Esophagus muscularis mucosa (tissue), 4 donors: ENCODE measurements around the gene CUL5. TPM values are rescaled to one million over a fixed set of nuclear protein-coding genes. Genes with fewer than 3 reads are reported as not detected.
"Not testable (repeated sequence)": the region's sequence is repeated elsewhere in the genome, so short reads cannot be mapped to it uniquely, and the experiment has no call there.

Experiments
- DNase-seq: peaks from one replicate; pipeline ENCODE4 v3.0.0-alpha.2; 2017; ENCODE audit errors: extremely low spot score
- H3K27ac ChIP-seq, 4 donors: fragments of 200-600 bp; sonication (generic); replicated peaks in 1 of 4; 1 replicate in 3 of 4; 2 replicates in 1 of 4; pipeline ENCODE4 v1.5.1; 2016 to 2019; ENCODE audit warnings: mild to moderate bottlenecking in 1 of 4
- H3K27me3 ChIP-seq, 4 donors: fragments of 200-600 bp; sonication (generic); one replicate each; pipeline versions ENCODE4 v1.5.1 to v1.6.0; 2016 to 2019
- H3K36me3 ChIP-seq, 4 donors: fragments of 200-600 bp; sonication (generic); one replicate each; pipeline ENCODE4 v1.5.1; 2016 to 2019
- H3K4me1 ChIP-seq, 4 donors: fragments of 200-600 bp; sonication (generic); one replicate each; pipeline ENCODE4 v1.5.1; 2016 to 2019
- H3K4me3 ChIP-seq, 4 donors: fragments of 200-600 bp; sonication (generic); 1 replicate in 2 of 4; 2 replicates in 2 of 4; pipeline ENCODE4 v1.5.1; 2016 to 2019; ENCODE audit warnings: mild to moderate bottlenecking in 4 of 4, moderate library complexity in 1 of 4
- H3K9me3 ChIP-seq, 4 donors: fragments of 200-600 bp; sonication (generic); 1 replicate in 3 of 4; 2 replicates in 1 of 4; pipeline ENCODE4 v1.5.1; 2016 to 2019
- CTCF ChIP-seq, 3 experiments: fragments of 200-600 bp in 2 of 3; fragments of 450-650 bp in 1 of 3; sonication (generic) in 2 of 3; IDR thresholded peaks; one replicate each; pipeline ENCODE4 v1.5.1; 2017 to 2019; ENCODE audit warnings: antibody characterized with exemption in 3 of 3, mild to moderate bottlenecking in 2 of 3, moderate library complexity in 1 of 3
- EP300 ChIP-seq: sonication (generic); formaldehyde crosslinking; IDR thresholded peaks from one replicate; pipeline ENCODE4 v1.6.1; 2017; ENCODE audit warnings: antibody characterized with exemption
- POLR2A ChIP-seq: fragments of 450-650 bp; IDR thresholded peaks from one replicate; pipeline ENCODE4 v1.6.1; 2017; ENCODE audit warnings: antibody characterized with exemption, moderate library complexity, mild to moderate bottlenecking, low read depth
- POLR2AphosphoS5 ChIP-seq, 2 donors: sonication (generic); formaldehyde crosslinking; IDR thresholded peaks; one replicate each; pipeline ENCODE4 v1.6.1; 2017; ENCODE audit warnings: antibody characterized with exemption in 2 of 2
- WGBS: methylation state at CpG from one replicate; pipeline ENCODE4 v1.1.5; 2018; 5-methylcytosine and 5-hydroxymethylcytosine counted together
- intact Hi-C: fragments of 100-400 bp; cut with DNase I; formaldehyde crosslinking; loops from one replicate; pipeline ENCODE4 v1.15.1; 2023
- total RNA-seq, 4 donors: library from RNA; depleted of rRNA; stranded (reverse); fragments of >200 nt; gene quantifications; one replicate each; pipeline versions ENCODE4 v1.1.0 to v1.2.1, GENCODE V29; 2016

CUL5 gene
- total RNA-seq, 4 donors from 2014 or later, result 23.4 to 28.1 (median 26.3) TPM

GRCh38 chr11:108027057-108027456 lies 18.4 kb downstream of the CUL5 start:
- Histone ChIP-seq H3K36me3 (no peaks in the 10 kb centered on the region), H3K27ac (no peak overlapping the region), H3K4me3 (no peak overlapping the region), H3K4me1 (peaks cover 15 to 37% (median 27%) of the 10 kb centered on the region in 4 donors), H3K27me3 (no peaks in the 10 kb centered on the region), H3K9me3 (peaks cover 0 to 4% (median 0%) of the 10 kb centered on the region in 4 donors)
- no peak for TF ChIP-seq POLR2A
- no peak for TF ChIP-seq EP300
- intact Hi-C loops, result no loop called here
- no peak for DNase-seq
- WGBS, result 97% methylated on average over 7 of the region's 7 CpGs

- intact Hi-C loops, H3K9me3 ChIP-seq, DNase-seq, H3K36me3 ChIP-seq, H3K4me3 ChIP-seq, H3K27ac ChIP-seq, H3K27me3 ChIP-seq: not testable (repeated sequence)
- WGBS, result 96% methylated on average over 2 of the region's 2 CpGs
- H3K4me1 ChIP-seq, result peaks cover 17 to 41% (median 27%) of the 10 kb centered on the region in 4 donors
These were observed 20.2 kb downstream of the CUL5 start for GRCh38 chr11:108028822-108029441.

GRCh38 chr11:108031604-108032003 lies 22.9 kb downstream of the CUL5 start:
- H3K27me3 ChIP-seq, H3K27ac ChIP-seq, DNase-seq, H3K4me3 ChIP-seq, intact Hi-C loops, H3K9me3 ChIP-seq: not testable (repeated sequence)
- Histone ChIP-seq H3K4me1 (peaks cover 2 to 15% (median 11%) of the 10 kb centered on the region in 4 donors), H3K36me3 (peaks cover 9 to 28% (median 19%) of the 10 kb centered on the region in 4 donors)
- WGBS, result 93% methylated on average over 2 of the region's 2 CpGs

GRCh38 chr11:108032800-108033199 lies 24.1 kb downstream of the CUL5 start:
- DNase-seq, result no peak
- no peaks in the 10 kb centered on the region for H3K27me3 ChIP-seq
- no peak overlapping the region for H3K4me3 ChIP-seq
- peaks cover 8 to 17% (median 12%) of the 10 kb centered on the region in 4 donors for H3K4me1 ChIP-seq
- TF ChIP-seq EP300 (no peak), POLR2AphosphoS5 (IDR thresholded peaks at IDR 0.05) (no peak), CTCF (IDR thresholded peaks at IDR 0.05) (no peak)
- 100% methylated on average over 1 of the region's 1 CpG for WGBS
- H3K9me3 ChIP-seq, result peaks cover 0 to 4% (median 0%) of the 10 kb centered on the region in 4 donors
- peaks cover 12 to 37% (median 19%) of the 10 kb centered on the region in 4 donors for H3K36me3 ChIP-seq
- no peak overlapping the region for H3K27ac ChIP-seq
- intact Hi-C loops, result no loop called here

GRCh38 chr11:108034034-108034433 lies 25.3 kb downstream of the CUL5 start:
- no peak for DNase-seq
- 100% methylated on average over 1 of the region's 1 CpG for WGBS
- Histone ChIP-seq H3K27me3 (no peaks in the 10 kb centered on the region), H3K36me3 (peaks cover 13 to 38% (median 19%) of the 10 kb centered on the region in 4 donors), H3K4me3 (no peak overlapping the region), H3K4me1 (peaks cover 8 to 17% (median 13%) of the 10 kb centered on the region in 4 donors), H3K9me3 (peaks cover 0 to 4% (median 0%) of the 10 kb centered on the region in 4 donors), H3K27ac (no peak overlapping the region)
- intact Hi-C loops, result no loop called here
- TF ChIP-seq POLR2A, result no peak
- TF ChIP-seq POLR2AphosphoS5 (IDR thresholded peaks at IDR 0.05), result no peak
- no peak for TF ChIP-seq EP300
- TF ChIP-seq CTCF (IDR thresholded peaks at IDR 0.05), result no peak

- no peak for DNase-seq
- WGBS, result 94% methylated on average over 1 of the region's 1 CpG
- Histone ChIP-seq H3K4me1 (peaks cover 8 to 17% (median 13%) of the 10 kb centered on the region in 4 donors), H3K27ac (no peak overlapping the region), H3K4me3 (no peak overlapping the region), H3K27me3 (no peaks in the 10 kb centered on the region), H3K36me3 (peaks cover 13 to 38% (median 19%) of the 10 kb centered on the region in 4 donors), H3K9me3 (peaks cover 0 to 4% (median 0%) of the 10 kb centered on the region in 4 donors)
- intact Hi-C loops, result no loop called here
- no peak for TF ChIP-seq POLR2A
- TF ChIP-seq POLR2AphosphoS5 (IDR thresholded peaks at IDR 0.05), result no peak
- TF ChIP-seq EP300, result no peak
- no peak for TF ChIP-seq CTCF (IDR thresholded peaks at IDR 0.05)
These were observed 26.3 kb downstream of the CUL5 start for GRCh38 chr11:108034952-108035351.
